Trophoblast cell (in vitro differentiated cells and primary cell): ENCODE results near the gene RD3L.
"Not testable (repeated sequence)": the region's sequence is repeated elsewhere in the genome, so short reads cannot be mapped to it uniquely, and the experiment has no call there.

Experiments
- DNase-seq, 2 donors: peaks; one replicate each; pipeline ENCODE4 v3.0.0-alpha.2; 2016
- H2AFZ ChIP-seq: 2 replicates; pipeline ENCODE4 v1.6.1; 2013; ENCODE audit warnings: low read length, moderate library complexity, mild to moderate bottlenecking; ENCODE audit not compliant: insufficient read depth, poor library complexity
- H2AK5ac ChIP-seq: 2 replicates; pipeline ENCODE4 v1.6.1; 2013; ENCODE audit warnings: mild to moderate bottlenecking, low read length
- H2BK120ac ChIP-seq: 2 replicates; pipeline ENCODE4 v1.6.1; 2013; ENCODE audit warnings: low read length, mild to moderate bottlenecking, moderate library complexity; ENCODE audit not compliant: insufficient read depth, poor library complexity
- H2BK12ac ChIP-seq: 2 replicates; pipeline ENCODE4 v1.6.1; 2013; ENCODE audit warnings: mild to moderate bottlenecking, low read length, moderate library complexity
- H2BK5ac ChIP-seq: 2 replicates; pipeline ENCODE4 v1.6.1; 2013; ENCODE audit warnings: low read length, low read depth, moderate library complexity, mild to moderate bottlenecking; ENCODE audit not compliant: poor library complexity
- H3K14ac ChIP-seq: 2 replicates; pipeline ENCODE4 v1.6.1; 2013; ENCODE audit warnings: mild to moderate bottlenecking, low read length
- H3K18ac ChIP-seq: 2 replicates; pipeline ENCODE4 v1.6.1; 2013; ENCODE audit warnings: mild to moderate bottlenecking, low read length
- H3K23ac ChIP-seq: 2 replicates; pipeline ENCODE4 v1.6.1; 2013; ENCODE audit warnings: low read length
- H3K27ac ChIP-seq: 2 replicates; pipeline ENCODE4 v1.5.1; 2013; ENCODE audit warnings: low read depth, mild to moderate bottlenecking, inconsistent platforms, low read length, moderate library complexity
- H3K27me3 ChIP-seq: 2 replicates; pipeline ENCODE4 v1.6.1; 2013; ENCODE audit warnings: inconsistent platforms, mild to moderate bottlenecking, low read length, moderate library complexity; ENCODE audit not compliant: insufficient read depth
- H3K36me3 ChIP-seq, 2 experiments: 1 replicate in 1 of 2; 2 replicates in 1 of 2; pipeline ENCODE4 v1.6.1; 2013; ENCODE audit warnings: low read length in 2 of 2, mild to moderate bottlenecking in 2 of 2, moderate library complexity in 1 of 2; ENCODE audit not compliant: insufficient read depth in 2 of 2, control insufficient read depth in 1 of 2
- H3K4ac ChIP-seq: 2 replicates; pipeline ENCODE4 v1.6.1; 2013; ENCODE audit warnings: low read depth, mild to moderate bottlenecking, low read length, moderate library complexity
- H3K4me1 ChIP-seq, 2 experiments: 1 replicate in 1 of 2; 2 replicates in 1 of 2; pipeline ENCODE4 v1.6.1; 2013; ENCODE audit warnings: low read length in 2 of 2, mild to moderate bottlenecking in 2 of 2, moderate library complexity in 1 of 2; ENCODE audit not compliant: insufficient read depth in 2 of 2, control insufficient read depth in 1 of 2
- H3K4me2 ChIP-seq: 2 replicates; pipeline ENCODE4 v1.6.1; 2013; ENCODE audit warnings: inconsistent platforms, mild to moderate bottlenecking, low read length, moderate library complexity
- H3K4me3 ChIP-seq: 2 replicates; pipeline ENCODE4 v1.5.1; 2013; ENCODE audit warnings: mild to moderate bottlenecking, low read depth, low read length, inconsistent platforms
- H3K79me1 ChIP-seq: one replicate; pipeline ENCODE4 v1.6.1; 2013; ENCODE audit warnings: low read length
- H3K79me2 ChIP-seq: 2 replicates; pipeline ENCODE4 v1.6.1; 2013; ENCODE audit warnings: low read length, mild to moderate bottlenecking; ENCODE audit not compliant: control insufficient read depth, insufficient read depth, poor library complexity
- H3K9ac ChIP-seq: 2 replicates; pipeline ENCODE4 v1.6.1; 2013; ENCODE audit warnings: mild to moderate bottlenecking, low read length
- H3K9me3 ChIP-seq: 2 replicates; pipeline ENCODE4 v1.6.1; 2013; ENCODE audit warnings: low read depth, mild to moderate bottlenecking, control low read depth, inconsistent platforms, low read length; ENCODE audit not compliant: insufficient read depth
- H4K12ac ChIP-seq: 2 replicates; pipeline ENCODE4 v1.6.1; 2013; ENCODE audit warnings: low read depth, mild to moderate bottlenecking, low read length, moderate library complexity
- H4K8ac ChIP-seq: 2 replicates; pipeline ENCODE4 v1.6.1; 2013; ENCODE audit warnings: low read depth, mild to moderate bottlenecking, low read length, moderate library complexity
- H4K91ac ChIP-seq: one replicate; pipeline ENCODE4 v1.6.1; 2013; ENCODE audit warnings: low read depth, mild to moderate bottlenecking, low read length, moderate library complexity
- WGBS: extraction: QIAGEN DNeasy Blood & Tissue Kit; methylation state at CpG from one replicate; pipeline ENCODE4 v1.1.7; 2013; ENCODE audit warnings: missing lambda C conversion rate; ENCODE audit not compliant: insufficient read length, insufficient coverage; ENCODE audit errors: extremely low coverage; 5-methylcytosine and 5-hydroxymethylcytosine counted together

The RD3L gene

DNA sequence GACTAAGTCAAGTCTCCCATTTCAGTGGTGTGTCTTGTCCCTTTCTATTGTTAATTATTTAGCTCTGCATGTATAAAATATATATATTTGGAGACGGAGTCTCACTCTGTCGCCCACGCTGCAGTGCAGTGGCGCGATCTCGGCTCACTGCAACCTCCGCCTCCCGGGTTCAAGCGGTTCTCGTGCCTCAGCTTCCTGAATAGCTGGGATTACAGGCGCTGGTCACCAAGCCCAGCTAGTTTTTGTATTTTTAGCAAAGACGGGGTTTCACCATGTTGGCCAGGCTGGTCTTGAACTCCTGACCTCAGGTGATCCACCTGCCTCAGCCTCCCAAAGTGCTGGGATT, 20.5 kb downstream of the RD3L start:
- Histone ChIP-seq H4K8ac (peak overlapping the region; percentile 62), H3K4me2 (peak overlapping the region; percentile 65), H2AFZ (peak overlapping the region; percentile 76)
- not testable (repeated sequence) for H3K4me1 ChIP-seq, H2BK120ac ChIP-seq, H3K4me3 ChIP-seq, H3K79me2 ChIP-seq, H3K14ac ChIP-seq, H3K4ac ChIP-seq, H3K9me3 ChIP-seq, H3K36me3 ChIP-seq, H3K23ac ChIP-seq, H3K27me3 ChIP-seq, DNase-seq, H2AK5ac ChIP-seq, H3K18ac ChIP-seq, H2BK12ac ChIP-seq, H3K9ac ChIP-seq, H3K79me1 ChIP-seq, H2BK5ac ChIP-seq, H4K12ac ChIP-seq, H3K27ac ChIP-seq, H4K91ac ChIP-seq
- no CpG with 5 or more reads among the region's 12 CpGs for WGBS

DNA sequence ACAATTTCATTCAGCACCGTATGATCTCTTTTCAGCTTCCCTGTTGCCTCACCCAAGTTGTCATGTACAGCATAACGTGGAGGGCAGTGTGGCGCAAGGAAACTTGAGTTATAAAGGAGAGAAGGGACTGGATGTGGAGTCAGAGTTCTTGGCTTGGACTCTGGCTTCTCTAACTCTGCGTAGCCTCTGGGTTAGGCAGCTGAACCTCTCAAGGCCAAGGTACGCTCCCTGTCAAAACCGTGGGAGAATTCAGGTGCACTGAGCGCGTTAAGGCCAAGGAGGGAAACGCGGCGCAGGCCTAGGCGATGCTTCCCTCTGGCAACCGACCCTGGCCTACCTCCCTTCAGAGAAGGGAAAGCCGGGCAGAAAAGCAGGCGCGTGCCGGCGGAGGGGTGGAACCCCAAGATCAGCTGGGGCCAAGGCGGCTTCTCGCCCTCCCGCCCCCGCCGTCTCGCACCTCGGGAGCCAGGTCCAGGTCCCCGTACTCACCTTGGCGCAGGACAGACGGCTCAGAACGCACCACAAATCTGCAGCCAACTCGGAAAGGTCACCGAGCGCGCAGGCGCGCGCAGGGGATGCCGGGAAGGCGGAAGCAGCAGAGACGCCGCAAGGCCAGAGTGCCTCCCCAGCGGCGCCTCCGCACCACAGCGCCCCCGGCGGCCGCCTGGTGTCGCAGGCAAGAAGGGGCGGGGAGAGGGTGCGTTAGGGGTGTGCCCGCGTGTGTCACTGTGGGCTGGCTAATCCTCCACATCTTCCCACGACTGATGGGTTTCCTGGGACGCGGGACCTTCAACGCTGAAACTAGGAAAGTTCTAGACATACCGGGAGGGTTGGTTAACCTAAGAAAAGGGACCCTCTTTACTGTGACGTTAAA, 21.1 kb downstream of the RD3L start:
- Histone ChIP-seq H2AFZ (peak overlapping the region; percentile 71), H3K4ac (peak overlapping the region; percentile 91), H3K9ac (peak overlapping the region; percentile 100), H4K91ac (peak overlapping the region; percentile 42), H3K79me1 (peaks cover 3% of the 10 kb centered on the region), H3K14ac (peak overlapping the region; percentile 63), H2AK5ac (no peak overlapping the region), H3K9me3 (no peaks in the 10 kb centered on the region), H3K23ac (no peak overlapping the region), H3K79me2 (peaks cover 8% of the 10 kb centered on the region), H3K18ac (peak overlapping the region; percentile 90), H2BK12ac (no peak overlapping the region), H4K8ac (peak overlapping the region; percentile 92), H3K4me1 (no peaks in the 10 kb centered on the region), H3K27ac (peak overlapping the region; percentile 35), H3K36me3 (peaks cover 0 to 8% of the 10 kb centered on the region in 2 experiments), H3K27me3 (no peaks in the 10 kb centered on the region), H2BK120ac (peak overlapping the region; percentile 28), H2BK5ac (peak overlapping the region; percentile 32), H3K4me2 (peak overlapping the region; percentile 80), H3K4me3 (peak overlapping the region; percentile 96), H4K12ac (peak overlapping the region; percentile 6)
- no CpG with 5 or more reads among the region's 58 CpGs for WGBS
- peak; percentile 91 to 98 for DNase-seq

DNA sequence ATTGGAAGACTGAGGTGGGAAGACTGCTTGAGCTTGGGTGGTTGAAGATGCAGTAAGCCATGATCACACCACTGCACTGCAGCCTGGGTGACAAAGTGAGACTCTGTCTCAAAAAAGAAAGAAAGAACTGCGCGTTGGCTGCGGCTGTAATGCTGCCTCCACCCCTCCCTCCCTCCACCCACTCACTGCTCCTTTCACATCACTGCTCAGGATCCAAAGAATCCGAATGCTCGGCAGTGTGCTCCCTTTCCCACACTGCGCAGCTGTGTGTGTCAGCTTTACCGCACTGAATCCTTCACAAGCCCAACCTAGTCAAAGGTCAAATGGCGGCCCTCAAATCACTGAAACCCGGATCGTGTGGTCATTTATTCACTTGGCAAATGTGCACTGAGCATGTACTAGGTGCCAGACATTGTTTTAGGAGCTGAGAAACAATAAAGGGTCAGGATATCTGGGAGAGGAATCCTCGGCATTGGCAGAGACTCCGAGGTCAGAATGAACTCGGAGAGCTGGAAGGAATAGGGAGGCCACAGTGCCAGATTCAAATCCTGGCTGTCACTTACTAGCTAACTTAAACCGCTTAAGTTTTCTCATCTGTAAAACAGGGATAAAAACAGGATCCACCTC, 25.6 kb downstream of the RD3L start:
- Histone ChIP-seq H3K36me3 (peaks cover 8 to 27% of the 10 kb centered on the region in 2 experiments), H4K91ac (no peak overlapping the region), H2AK5ac (no peak overlapping the region), H3K4ac (no peak overlapping the region), H3K79me1 (peaks cover 3% of the 10 kb centered on the region), H3K18ac (no peak overlapping the region), H3K9ac (no peak overlapping the region), H3K4me3 (no peak overlapping the region), H3K14ac (no peak overlapping the region), H2BK120ac (no peak overlapping the region), H3K4me1 (no peaks in the 10 kb centered on the region), H4K8ac (no peak overlapping the region), H3K79me2 (peaks cover 8% of the 10 kb centered on the region), H3K27ac (no peak overlapping the region), H3K27me3 (no peaks in the 10 kb centered on the region), H3K9me3 (no peaks in the 10 kb centered on the region), H2AFZ (no peak overlapping the region), H3K4me2 (no peak overlapping the region), H4K12ac (no peak overlapping the region), H2BK12ac (no peak overlapping the region), H3K23ac (no peak overlapping the region), H2BK5ac (no peak overlapping the region)
- DNase-seq: no peak
- no CpG with 5 or more reads among the region's 14 CpGs for WGBS

- H2BK5ac ChIP-seq: no peak overlapping the region
- H3K4me1 ChIP-seq: no peaks in the 10 kb centered on the region
- H3K4me3 ChIP-seq: no peak overlapping the region
- no peak overlapping the region for H4K91ac ChIP-seq
- no peak overlapping the region for H2BK12ac ChIP-seq
- H4K8ac ChIP-seq: no peak overlapping the region
- no peak overlapping the region for H2BK120ac ChIP-seq
- H4K12ac ChIP-seq: no peak overlapping the region
- H3K27ac ChIP-seq: no peak overlapping the region
- no peak overlapping the region for H2AK5ac ChIP-seq
- H3K27me3 ChIP-seq: no peaks in the 10 kb centered on the region
- H3K4me2 ChIP-seq: no peak overlapping the region
- H3K9ac ChIP-seq: no peak overlapping the region
- H3K4ac ChIP-seq: no peak overlapping the region
- H3K23ac ChIP-seq: no peak overlapping the region
- no peak for DNase-seq
- no peaks in the 10 kb centered on the region for H3K79me1 ChIP-seq
- H3K18ac ChIP-seq: no peak overlapping the region
- peaks cover 2% of the 10 kb centered on the region for H3K79me2 ChIP-seq
- no peak overlapping the region for H3K14ac ChIP-seq
- H3K36me3 ChIP-seq: peaks cover 13 to 32% of the 10 kb centered on the region in 2 experiments
- no peak overlapping the region for H2AFZ ChIP-seq
- WGBS: no CpG with 5 or more reads among the region's 6 CpGs
- no peaks in the 10 kb centered on the region for H3K9me3 ChIP-seq
Observed at GRCh38 chr14:103915616-103916015, 26.7 kb downstream of the RD3L start.
